Measurements from ENCODE around the gene SLC4A3. TPM values are rescaled to one million over a fixed set of nuclear protein-coding genes. Genes with fewer than 3 reads are reported as not detected.

Gene SLC4A3, protein sequence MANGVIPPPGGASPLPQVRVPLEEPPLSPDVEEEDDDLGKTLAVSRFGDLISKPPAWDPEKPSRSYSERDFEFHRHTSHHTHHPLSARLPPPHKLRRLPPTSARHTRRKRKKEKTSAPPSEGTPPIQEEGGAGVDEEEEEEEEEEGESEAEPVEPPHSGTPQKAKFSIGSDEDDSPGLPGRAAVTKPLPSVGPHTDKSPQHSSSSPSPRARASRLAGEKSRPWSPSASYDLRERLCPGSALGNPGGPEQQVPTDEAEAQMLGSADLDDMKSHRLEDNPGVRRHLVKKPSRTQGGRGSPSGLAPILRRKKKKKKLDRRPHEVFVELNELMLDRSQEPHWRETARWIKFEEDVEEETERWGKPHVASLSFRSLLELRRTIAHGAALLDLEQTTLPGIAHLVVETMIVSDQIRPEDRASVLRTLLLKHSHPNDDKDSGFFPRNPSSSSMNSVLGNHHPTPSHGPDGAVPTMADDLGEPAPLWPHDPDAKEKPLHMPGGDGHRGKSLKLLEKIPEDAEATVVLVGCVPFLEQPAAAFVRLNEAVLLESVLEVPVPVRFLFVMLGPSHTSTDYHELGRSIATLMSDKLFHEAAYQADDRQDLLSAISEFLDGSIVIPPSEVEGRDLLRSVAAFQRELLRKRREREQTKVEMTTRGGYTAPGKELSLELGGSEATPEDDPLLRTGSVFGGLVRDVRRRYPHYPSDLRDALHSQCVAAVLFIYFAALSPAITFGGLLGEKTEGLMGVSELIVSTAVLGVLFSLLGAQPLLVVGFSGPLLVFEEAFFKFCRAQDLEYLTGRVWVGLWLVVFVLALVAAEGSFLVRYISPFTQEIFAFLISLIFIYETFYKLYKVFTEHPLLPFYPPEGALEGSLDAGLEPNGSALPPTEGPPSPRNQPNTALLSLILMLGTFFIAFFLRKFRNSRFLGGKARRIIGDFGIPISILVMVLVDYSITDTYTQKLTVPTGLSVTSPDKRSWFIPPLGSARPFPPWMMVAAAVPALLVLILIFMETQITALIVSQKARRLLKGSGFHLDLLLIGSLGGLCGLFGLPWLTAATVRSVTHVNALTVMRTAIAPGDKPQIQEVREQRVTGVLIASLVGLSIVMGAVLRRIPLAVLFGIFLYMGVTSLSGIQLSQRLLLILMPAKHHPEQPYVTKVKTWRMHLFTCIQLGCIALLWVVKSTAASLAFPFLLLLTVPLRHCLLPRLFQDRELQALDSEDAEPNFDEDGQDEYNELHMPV
- total RNA-seq (2022; extraction: Qiagen RNA extraction) = 2.5 to 3.3 TPM (median 3.1 TPM) in 5 replicates

DNA sequence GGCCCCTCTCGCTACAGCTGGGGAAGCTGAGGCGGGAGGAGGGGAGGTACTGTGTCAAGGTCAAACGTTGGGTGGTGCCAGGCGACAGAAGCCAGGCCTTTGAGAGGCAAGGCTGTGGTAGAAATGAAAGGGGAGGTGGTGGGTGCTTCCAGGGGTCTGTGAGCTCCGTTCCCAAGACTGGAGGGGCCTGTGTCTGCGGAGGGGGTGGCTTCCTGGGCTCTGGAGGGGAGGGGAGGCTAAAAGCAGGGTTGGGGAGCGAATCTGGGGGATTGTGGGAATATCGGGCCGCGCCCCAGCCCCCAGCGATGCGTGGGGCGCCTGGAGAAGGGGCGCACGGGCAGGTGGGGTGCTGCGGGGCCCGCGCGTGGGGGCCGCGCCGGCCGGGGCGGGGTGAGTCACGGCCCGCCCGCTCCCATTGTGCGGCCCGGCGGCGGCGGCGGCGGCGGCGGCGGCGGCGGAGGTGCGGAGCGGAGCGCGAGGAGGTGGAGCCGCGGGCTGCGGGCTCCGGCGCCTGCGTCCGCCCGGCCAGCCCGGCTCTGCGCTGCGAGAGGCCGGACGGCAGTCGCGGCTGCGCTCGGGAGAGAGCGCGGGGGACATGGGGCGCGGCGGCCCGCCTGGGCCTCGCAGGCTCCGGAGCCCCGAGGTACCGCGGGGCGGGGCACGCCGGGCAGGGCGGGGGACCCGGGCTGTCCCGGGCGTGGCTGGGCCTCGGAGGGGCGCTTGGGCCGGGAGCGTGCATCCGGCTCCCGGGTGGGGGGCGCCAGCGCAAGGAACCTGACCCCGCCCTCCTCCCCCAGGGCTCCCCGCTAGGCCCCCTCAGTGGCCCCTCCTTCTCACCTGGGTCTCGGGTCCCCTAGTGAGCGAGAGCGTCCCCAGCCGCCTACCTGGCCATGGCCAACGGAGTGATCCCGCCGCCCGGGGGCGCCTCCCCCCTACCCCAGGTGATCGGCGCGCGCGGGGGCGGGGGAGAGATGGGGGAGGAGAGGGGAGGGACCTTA is at the start of gene SLC4A3:
TSS of gene SLC4A3 (plus strand) at position 528 of the 998 bp plus-strand sequence. CDS start at position 891, 363 bp downstream.

DNA sequence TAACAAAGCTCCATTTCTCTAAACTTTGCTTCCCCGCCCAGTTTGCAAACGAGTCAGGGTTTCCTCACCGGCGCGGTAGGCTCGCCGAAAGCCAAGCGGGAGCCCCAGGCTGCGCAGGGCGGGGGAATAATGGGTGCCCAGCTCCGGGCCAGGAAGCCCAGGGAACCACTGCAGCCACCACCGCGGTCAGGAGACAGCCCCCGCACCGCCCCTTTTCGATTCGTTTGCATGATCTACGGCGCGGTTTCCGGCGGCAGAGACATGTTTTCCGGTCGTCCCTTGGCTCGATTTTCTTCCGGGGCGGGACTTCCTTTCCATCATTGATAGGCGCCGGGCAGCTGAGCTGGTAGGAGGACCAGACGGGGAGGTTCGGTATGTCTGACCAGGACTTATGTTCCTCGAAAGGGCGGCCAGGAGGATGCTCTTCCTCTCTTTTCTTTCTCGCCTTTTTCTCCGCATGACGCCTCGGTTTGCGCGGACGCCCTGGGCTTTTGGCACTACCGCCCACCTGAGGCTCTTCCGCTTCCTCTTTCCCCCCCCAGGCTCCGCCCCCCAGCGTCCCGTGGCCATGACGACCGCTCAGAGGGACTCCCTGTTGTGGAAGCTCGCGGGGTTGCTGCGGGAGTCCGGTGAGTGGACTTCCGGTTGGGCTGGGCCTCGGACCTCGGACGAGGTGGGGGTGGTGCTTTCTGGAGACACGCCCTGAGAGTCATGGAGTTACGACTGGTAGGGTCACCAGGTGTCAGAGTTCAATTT is 29.7 kb upstream of the SLC4A3 start, which contains the start of gene STK11IP:
TSS of gene STK11IP (plus strand) at position 306 of the 756 bp plus-strand sequence. CDS start at position 569, 263 bp downstream.

Other genes with a start within 250 kb of the SLC4A3 start
- gene DNPEP, start 239.7 kb upstream of the SLC4A3 start, total RNA-seq (2022; extraction: Qiagen RNA extraction) = 58.3 to 67.2 TPM (median 62.6 TPM) in 5 replicates
- gene DES, start 209.3 kb upstream of the SLC4A3 start, total RNA-seq (2022; extraction: Qiagen RNA extraction) = 0.23 to 0.93 TPM (median 0.51 TPM) in 5 replicates
- gene SPEG, start 192.8 kb upstream of the SLC4A3 start, total RNA-seq (2022; extraction: Qiagen RNA extraction) = 6.5 to 10.3 TPM (median 8.3 TPM) in 5 replicates
- gene GMPPA, start 128.7 kb upstream of the SLC4A3 start, total RNA-seq (2022; extraction: Qiagen RNA extraction) = 36.9 to 40.3 TPM (median 37.8 TPM) in 5 replicates
- gene ASIC4, start 113.1 kb upstream of the SLC4A3 start, total RNA-seq (2022; extraction: Qiagen RNA extraction) = 0.06 to 0.26 TPM (median 0.07 TPM) in 5 replicates
- gene CHPF, start 83.8 kb upstream of the SLC4A3 start, total RNA-seq (2022; extraction: Qiagen RNA extraction) = 21.8 to 32.9 TPM (median 29.3 TPM) in 5 replicates
- 0.70 to 1.3 TPM (median 1.0 TPM) in 5 replicates for gene TMEM198, start 83.6 kb upstream of the SLC4A3 start, total RNA-seq (2022; extraction: Qiagen RNA extraction)
- gene OBSL1, start 56.1 kb upstream of the SLC4A3 start, total RNA-seq (2022; extraction: Qiagen RNA extraction) = 18.8 to 22.2 TPM (median 19.9 TPM) in 5 replicates
- 0.35 to 0.58 TPM (median 0.47 TPM) in 5 replicates for gene INHA, start 55.3 kb upstream of the SLC4A3 start, total RNA-seq (2022; extraction: Qiagen RNA extraction)
- gene STK11IP, start 29.8 kb upstream of the SLC4A3 start, total RNA-seq (2022; extraction: Qiagen RNA extraction) = 13.9 to 17.5 TPM (median 17.2 TPM) in 5 replicates